Heart left ventricle (tissue), 16 donors: ENCODE data around the gene RXFP2. TPM values are rescaled to one million over a fixed set of nuclear protein-coding genes. Genes with fewer than 3 reads are reported as not detected.
A peak's percentile ranks its signal among the peaks of the same experiment; 100 is the strongest.

ENCODE experiments used
- ATAC-seq, 4 donors: fragments of 200-7000 bp; cut with Tn5 transposase; one replicate each; pipeline ENCODE4 v1.9.1; 2020 to 2022; ENCODE audit warnings: moderate library complexity in 4 of 4, mild to moderate bottlenecking in 3 of 4, moderate number of reproducible peaks in 1 of 4
- DNase-seq, 5 donors: peaks; one replicate each; pipeline ENCODE4 v3.0.0-alpha.2; 2020
- H3K27ac ChIP-seq, 12 donors: fragments of 200-600 bp; sonication (generic) in 4 of 12; one replicate each; pipeline versions ENCODE4 v1.5.0 to v1.8.0; 2016 to 2022; ENCODE audit warnings: mild to moderate bottlenecking in 2 of 12
- H3K27me3 ChIP-seq, 9 donors: fragments of 200-600 bp; sonication (generic) in 2 of 9; one replicate each; pipeline versions ENCODE4 v1.5.1 to v1.8.0; 2016 to 2022; ENCODE audit warnings: mild to moderate bottlenecking in 3 of 9
- H3K36me3 ChIP-seq, 9 donors: fragments of 200-600 bp; sonication (generic) in 2 of 9; one replicate each; pipeline versions ENCODE4 v1.5.0 to v1.8.0; 2018 to 2022; ENCODE audit warnings: mild to moderate bottlenecking in 2 of 9
- H3K4me1 ChIP-seq, 12 donors: fragments of 200-600 bp; sonication (generic) in 4 of 12; one replicate each; pipeline versions ENCODE4 v1.5.0 to v1.8.0; 2016 to 2022; ENCODE audit warnings: mild to moderate bottlenecking in 3 of 12
- H3K4me3 ChIP-seq, 12 donors: fragments of 200-600 bp; sonication (generic) in 4 of 12; one replicate each; pipeline versions ENCODE4 v1.5.0 to v1.8.0; 2017 to 2022; ENCODE audit warnings: mild to moderate bottlenecking in 9 of 12, moderate library complexity in 4 of 12
- H3K9me3 ChIP-seq, 12 donors: fragments of 200-600 bp; sonication (generic) in 4 of 12; one replicate each; pipeline versions ENCODE4 v1.5.0 to v1.8.0; 2016 to 2022; ENCODE audit warnings: mild to moderate bottlenecking in 1 of 12
- POLR2A ChIP-seq, 2 donors: fragments of 450-650 bp; IDR thresholded peaks; one replicate each; pipeline ENCODE4 v1.6.1; 2017; ENCODE audit warnings: antibody characterized with exemption in 2 of 2, mild to moderate bottlenecking in 2 of 2, moderate library complexity in 2 of 2
- WGBS, 4 donors: extraction: QIAGEN DNeasy Blood & Tissue Kit in 2 of 4; methylation state at CpG; one replicate each; pipeline versions ENCODE4 v1.1.5 to v1.1.7; 2013 to 2018; 5-methylcytosine and 5-hydroxymethylcytosine counted together
- intact Hi-C, 10 donors: fragments of 100-400 bp; cut with DNase I; formaldehyde crosslinking; loops; one replicate each; pipeline versions ENCODE4 v1.11.1 to v1.14.2; 2022
- long read RNA-seq, 3 donors: library from polyadenylated mRNA; unstranded; transcript quantifications; one replicate each; pipeline ENCODE4 v2.0.0, GENCODE V29; 2020 to 2021
- polyA plus RNA-seq, 2 donors: library from polyadenylated mRNA; stranded (reverse); fragments of 200-250 nt; gene quantifications; one replicate each; pipeline ENCODE4 v1.2.3, GENCODE V29; 2013
- total RNA-seq, 9 donors: library from RNA; depleted of rRNA in 2 of 9; stranded (reverse); fragments of >200 nt in 2 of 9; fragmentation: NEBNext Ultra II Directional in 3 of 9; extraction: Animal tissue kit (Norgen Biotek cat#: 25700) in 3 of 9; gene quantifications; one replicate each; pipeline versions ENCODE4 v1.1.0 to v1.2.4, GENCODE V29; 2016 to 2023
- TF ChIP-seq, protein P1 (sequence below), 12 donors: fragments of 200-600 bp; sonication (generic) in 4 of 12; IDR thresholded peaks; one replicate each; pipeline versions ENCODE4 v1.5.0 to v1.8.0; 2018 to 2022; ENCODE audit warnings: antibody characterized with exemption in 12 of 12, mild to moderate bottlenecking in 5 of 12
- donor health status: ischemic (EF 13 %, LVEDD 7.1; RV severe dilation, severe dysfunction).
- donor health status: healthy with polysubstance abuse.
- donor health status: DM: no; HTN: yes; CAD: no.
- donor health status: DM: no; HTN: no; CAD: no.
- donor health status: ischemic (EF 25% LVEDD 6.9; RV normal size, moderate dysfunction).
- donor health status: ischemic (EF 25% LVEDD 5.7; RV mildly dilated, moderate dysfunction).
- donor health status: healthy.
- donor health status: DM: yes; HTN: yes; CAD: no.
- donor health status: ischemic (EF 35%, LVEDD 5.7; RV mildly dilated, moderate dysfunction).
- donor health status: nonischemic (EF 11% LVEDD 7.7; RV severe dilation, severe dysfunction).
- donor health status: DM: yes; HTN: yes; CAD: no.
- donor health status: PGD.
- donor health status: ischemic (EF 29% LVEDD 5.4; RV normal size, mild dysfunction).
- donor health status: nonischemic (EF 23%, LVEDD 6.1; RV moderate dilation, normal function).

The RXFP2 gene, protein sequence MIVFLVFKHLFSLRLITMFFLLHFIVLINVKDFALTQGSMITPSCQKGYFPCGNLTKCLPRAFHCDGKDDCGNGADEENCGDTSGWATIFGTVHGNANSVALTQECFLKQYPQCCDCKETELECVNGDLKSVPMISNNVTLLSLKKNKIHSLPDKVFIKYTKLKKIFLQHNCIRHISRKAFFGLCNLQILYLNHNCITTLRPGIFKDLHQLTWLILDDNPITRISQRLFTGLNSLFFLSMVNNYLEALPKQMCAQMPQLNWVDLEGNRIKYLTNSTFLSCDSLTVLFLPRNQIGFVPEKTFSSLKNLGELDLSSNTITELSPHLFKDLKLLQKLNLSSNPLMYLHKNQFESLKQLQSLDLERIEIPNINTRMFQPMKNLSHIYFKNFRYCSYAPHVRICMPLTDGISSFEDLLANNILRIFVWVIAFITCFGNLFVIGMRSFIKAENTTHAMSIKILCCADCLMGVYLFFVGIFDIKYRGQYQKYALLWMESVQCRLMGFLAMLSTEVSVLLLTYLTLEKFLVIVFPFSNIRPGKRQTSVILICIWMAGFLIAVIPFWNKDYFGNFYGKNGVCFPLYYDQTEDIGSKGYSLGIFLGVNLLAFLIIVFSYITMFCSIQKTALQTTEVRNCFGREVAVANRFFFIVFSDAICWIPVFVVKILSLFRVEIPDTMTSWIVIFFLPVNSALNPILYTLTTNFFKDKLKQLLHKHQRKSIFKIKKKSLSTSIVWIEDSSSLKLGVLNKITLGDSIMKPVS
- not detected for total RNA-seq
- not detected for polyA plus RNA-seq
- long read RNA-seq, donor 1, result 0 reads
- long read RNA-seq, donor 2, result 0 reads
- long read RNA-seq, donor 3, result 0 reads

DNA sequence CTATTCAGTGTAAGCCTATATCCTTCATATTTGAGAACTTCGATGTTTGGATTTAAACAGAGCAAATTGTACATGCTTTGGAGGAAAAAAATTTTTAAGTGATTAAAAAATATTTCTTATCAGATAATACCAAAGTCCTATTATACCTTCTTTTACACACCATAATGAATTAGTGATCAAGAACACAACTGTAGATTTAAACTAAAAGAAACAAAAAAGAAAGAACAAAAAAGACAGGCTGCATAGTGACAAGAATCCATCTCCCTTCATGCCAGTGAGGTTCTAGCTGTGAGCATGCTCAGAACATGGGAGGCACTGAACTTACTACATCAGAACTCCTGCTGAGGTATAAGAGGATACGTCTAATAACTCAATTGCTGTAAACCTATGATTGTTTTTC is at the start of gene RXFP2:
Gene RXFP2, plus strand, starts transcription at position 301 of the 400 bp plus-strand sequence. Its CDS starts 87 bp downstream, at position 388.
- ATAC-seq (no peak), DNase-seq (no peak)
- Histone ChIP-seq H3K27ac (no peak within 1 kb of the TSS), H3K4me3 (no peak within 1 kb of the TSS), H3K9me3 (no peaks in the 10 kb centered on the region), H3K36me3 (no peaks in the 10 kb centered on the region), H3K27me3 (peaks cover 0 to 13% (median 0%) of the 10 kb centered on the region in 9 donors), H3K4me1 (peaks cover 0 to 5% (median 0%) of the 10 kb centered on the region in 12 donors)
- intact Hi-C loops, result loop anchor here in 2 of 10 donors (5.0 to 10.0 kb wide), 2 partner anchors 194 to 202 kb away; no protein-coding TSS in a partner anchor
- WGBS, 4 donors, result 87 to 92% (median 90%) methylated on average over 2 of the region's 2 CpGs
- TF ChIP-seq POLR2A (IDR thresholded peaks at IDR 0.05), result no peak
- TF ChIP-seq, protein P1, sequence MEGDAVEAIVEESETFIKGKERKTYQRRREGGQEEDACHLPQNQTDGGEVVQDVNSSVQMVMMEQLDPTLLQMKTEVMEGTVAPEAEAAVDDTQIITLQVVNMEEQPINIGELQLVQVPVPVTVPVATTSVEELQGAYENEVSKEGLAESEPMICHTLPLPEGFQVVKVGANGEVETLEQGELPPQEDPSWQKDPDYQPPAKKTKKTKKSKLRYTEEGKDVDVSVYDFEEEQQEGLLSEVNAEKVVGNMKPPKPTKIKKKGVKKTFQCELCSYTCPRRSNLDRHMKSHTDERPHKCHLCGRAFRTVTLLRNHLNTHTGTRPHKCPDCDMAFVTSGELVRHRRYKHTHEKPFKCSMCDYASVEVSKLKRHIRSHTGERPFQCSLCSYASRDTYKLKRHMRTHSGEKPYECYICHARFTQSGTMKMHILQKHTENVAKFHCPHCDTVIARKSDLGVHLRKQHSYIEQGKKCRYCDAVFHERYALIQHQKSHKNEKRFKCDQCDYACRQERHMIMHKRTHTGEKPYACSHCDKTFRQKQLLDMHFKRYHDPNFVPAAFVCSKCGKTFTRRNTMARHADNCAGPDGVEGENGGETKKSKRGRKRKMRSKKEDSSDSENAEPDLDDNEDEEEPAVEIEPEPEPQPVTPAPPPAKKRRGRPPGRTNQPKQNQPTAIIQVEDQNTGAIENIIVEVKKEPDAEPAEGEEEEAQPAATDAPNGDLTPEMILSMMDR (IDR thresholded peaks at IDR 0.05), result no peak

DNA sequence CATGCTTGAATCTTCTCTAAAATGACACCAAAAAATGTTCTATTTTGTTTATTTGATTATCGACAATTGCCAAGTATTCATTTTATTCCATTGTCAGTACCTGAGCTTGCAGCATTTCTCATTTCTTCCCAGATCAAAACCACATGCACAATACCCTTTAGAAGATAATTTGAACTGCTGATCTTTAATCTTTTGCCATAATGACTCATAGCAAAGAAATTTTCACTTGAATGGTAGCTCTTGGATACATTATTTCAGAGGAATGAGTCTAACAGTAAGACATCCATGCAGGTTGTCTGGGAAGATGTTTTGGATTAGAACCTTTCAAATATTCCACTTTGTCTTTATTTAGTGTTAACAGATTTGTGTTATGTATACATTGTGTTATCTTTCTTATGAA is 42.0 kb upstream of the RXFP2 start:
- Histone ChIP-seq H3K4me1 (no peaks in the 10 kb centered on the region), H3K4me3 (no peak overlapping the region), H3K9me3 (peaks cover 0 to 25% (median 2%) of the 10 kb centered on the region in 12 donors), H3K27ac (no peak overlapping the region), H3K36me3 (no peaks in the 10 kb centered on the region), H3K27me3 (no peaks in the 10 kb centered on the region)
- TF ChIP-seq, protein P1 (IDR thresholded peaks at IDR 0.05), result no peak
- no peak for TF ChIP-seq POLR2A (IDR thresholded peaks at IDR 0.05)
- no peak for DNase-seq
- 0% methylated on average over 1 of the region's 1 CpG for WGBS, 4 donors
- intact Hi-C loops, result no loop called here
- ATAC-seq, result no peak

DNA sequence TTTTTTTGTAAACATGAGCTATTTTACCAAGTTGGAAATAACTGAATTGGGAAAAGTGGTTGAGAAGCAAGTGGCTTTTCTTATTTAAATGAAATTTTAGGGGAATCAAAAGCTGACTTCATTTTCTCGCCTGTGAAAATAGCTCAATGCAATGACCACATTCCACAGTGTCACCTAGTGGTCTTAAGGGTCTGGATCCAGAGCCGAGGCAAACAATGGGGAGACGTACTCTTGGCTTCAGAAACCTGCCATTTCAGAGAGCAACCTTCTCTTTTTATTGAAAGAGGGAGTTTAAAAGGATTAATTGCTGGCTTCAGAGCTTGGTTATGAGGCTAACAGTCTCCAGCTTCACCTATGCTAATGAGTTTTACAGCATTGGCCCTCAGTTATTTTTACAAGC is 39.7 kb upstream of the RXFP2 start:
- Histone ChIP-seq H3K4me3 (no peak overlapping the region), H3K27ac (no peak overlapping the region), H3K4me1 (no peaks in the 10 kb centered on the region), H3K36me3 (no peaks in the 10 kb centered on the region), H3K27me3 (no peaks in the 10 kb centered on the region), H3K9me3 (peaks cover 0 to 19% (median 1%) of the 10 kb centered on the region in 12 donors)
- TF ChIP-seq, protein P1 (IDR thresholded peaks at IDR 0.05), result peak in 4 of 12 donors; percentile 27 to 43 (median 38)
- no peak for TF ChIP-seq POLR2A (IDR thresholded peaks at IDR 0.05)
- ATAC-seq (no peak), DNase-seq (no peak)
- WGBS, 4 donors, result 28 to 41% (median 31%) methylated on average over 3 of the region's 3 CpGs
- intact Hi-C loops, result no loop called here

DNA sequence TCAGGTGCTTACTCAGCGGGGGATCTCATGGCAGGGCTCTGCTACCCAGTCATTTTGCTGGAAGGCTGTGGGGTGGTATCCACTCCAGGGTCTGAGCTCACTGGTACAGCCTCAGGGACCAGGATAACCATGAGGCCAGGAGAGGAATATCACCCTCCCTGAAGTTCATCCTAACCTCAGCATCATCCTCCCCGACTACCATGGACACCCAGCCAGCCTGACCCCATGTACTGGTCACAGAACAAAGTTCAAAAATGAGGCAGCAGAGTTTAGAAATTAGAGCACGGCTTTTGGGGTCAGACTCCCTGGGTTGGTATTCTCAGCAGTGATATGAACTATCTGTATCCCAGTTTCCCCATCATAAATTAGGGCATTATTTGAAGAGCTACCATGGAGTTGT is 35.5 kb upstream of the RXFP2 start:
- no peak for TF ChIP-seq POLR2A (IDR thresholded peaks at IDR 0.05)
- TF ChIP-seq, protein P1 (IDR thresholded peaks at IDR 0.05), result no peak

More for the DNA sequence above, 35.5 kb upstream of the RXFP2 start:
- intact Hi-C loops, result no loop called here
- no peaks in the 10 kb centered on the region for H3K27me3 ChIP-seq
- no peak for DNase-seq
- no peaks in the 10 kb centered on the region for H3K36me3 ChIP-seq
- WGBS, 4 donors, result 84 to 93% (median 89%) methylated on average over 2 to 3 of the region's 3 CpGs
- H3K4me3 ChIP-seq, result no peak overlapping the region
- H3K27ac ChIP-seq, result no peak overlapping the region
- no peaks in the 10 kb centered on the region for H3K9me3 ChIP-seq
- peaks cover 0 to 6% (median 0%) of the 10 kb centered on the region in 12 donors for H3K4me1 ChIP-seq
- ATAC-seq, result no peak
